HEK293 (cell line): ENCODE results near the gene FAM98C.

ENCODE experiments used
- CTCF ChIP-seq: fragments of 450-650 bp; formaldehyde crosslinking; IDR thresholded peaks from 2 replicates; pipeline ENCODE4 v1.5.1; 2016; ENCODE audit warnings: missing biosample characterization, missing genetic modification characterization
- REST ChIP-seq: fragments of 450-650 bp; formaldehyde crosslinking; IDR thresholded peaks from 2 replicates; pipeline ENCODE4 v1.5.1; 2016; ENCODE audit warnings: missing biosample characterization, missing genetic modification characterization
- ZNF174 ChIP-seq: fragments of 450-650 bp; formaldehyde crosslinking; IDR thresholded peaks from 2 replicates; pipeline ENCODE4 v1.5.0; 2017; ENCODE audit warnings: missing biosample characterization, mild to moderate bottlenecking, missing genetic modification characterization
- ZNF555 ChIP-seq: fragments of 450-650 bp; formaldehyde crosslinking; conservative IDR thresholded peaks from 2 replicates; pipeline ENCODE4 v1.5.1; 2017; ENCODE audit warnings: missing biosample characterization, mild to moderate bottlenecking, missing genetic modification characterization, inconsistent platforms
- ZSCAN30 ChIP-seq: fragments of 450-650 bp; IDR thresholded peaks from 2 replicates; pipeline ENCODE4 v1.5.1; 2018; ENCODE audit warnings: missing biosample characterization, mild to moderate bottlenecking, missing genetic modification characterization, moderate library complexity

DNA sequence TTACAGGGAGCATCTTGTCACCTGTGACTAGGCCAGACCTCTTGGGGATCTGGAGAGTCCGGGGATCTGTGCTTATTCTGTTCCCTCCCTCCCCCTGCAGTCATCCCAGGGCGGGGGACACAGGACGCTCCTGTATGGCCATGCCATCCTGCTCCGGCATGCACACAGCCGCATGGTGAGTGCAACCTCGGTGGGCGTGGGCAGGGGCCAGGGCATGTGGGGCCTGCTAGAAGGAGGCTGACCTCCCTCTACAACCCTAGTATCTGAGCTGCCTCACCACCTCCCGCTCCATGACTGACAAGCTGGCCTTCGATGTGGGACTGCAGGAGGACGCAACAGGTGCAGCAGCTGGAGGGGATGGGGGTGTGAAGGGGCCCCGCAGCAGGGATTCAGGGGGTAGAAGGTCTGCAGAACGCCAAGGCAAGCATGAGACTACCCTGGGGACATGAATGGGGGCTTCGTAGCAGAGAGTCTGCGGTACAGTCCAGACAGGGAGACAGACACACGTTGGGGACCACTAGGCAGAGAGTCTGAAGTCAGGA lies 40.6 kb downstream of the FAM98C start:
- no peak for TF ChIP-seq CTCF
- no peak for TF ChIP-seq ZNF174 (tag by site-specific recombination)
- no peak for TF ChIP-seq ZSCAN30 (tag by site-specific recombination)
- no peak for TF ChIP-seq ZNF555 (tag by site-specific recombination)
- no peak for TF ChIP-seq REST
